Measurements from ENCODE around the gene PDZD8.

DNA sequence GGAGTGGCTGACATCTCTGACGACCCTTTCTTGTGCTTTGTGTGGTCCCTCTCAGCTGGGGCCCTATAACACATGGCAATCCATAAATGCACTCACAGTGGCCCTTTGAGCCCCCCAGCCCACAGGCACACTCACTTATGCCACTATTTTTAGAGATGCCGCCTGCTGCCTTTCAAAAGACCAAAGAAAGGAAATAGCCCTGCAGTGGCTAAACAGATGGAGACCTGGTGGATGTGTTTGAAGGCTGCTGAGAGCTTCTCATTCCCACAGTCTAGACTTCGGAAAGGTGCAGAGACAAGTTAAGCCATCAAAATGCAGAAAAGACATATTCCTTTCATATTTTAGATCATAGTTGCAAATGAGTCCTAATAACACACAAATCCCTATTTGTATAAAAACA is 42.0 kb upstream of the PDZD8 start:
- TF ChIP-seq, protein P1, sequence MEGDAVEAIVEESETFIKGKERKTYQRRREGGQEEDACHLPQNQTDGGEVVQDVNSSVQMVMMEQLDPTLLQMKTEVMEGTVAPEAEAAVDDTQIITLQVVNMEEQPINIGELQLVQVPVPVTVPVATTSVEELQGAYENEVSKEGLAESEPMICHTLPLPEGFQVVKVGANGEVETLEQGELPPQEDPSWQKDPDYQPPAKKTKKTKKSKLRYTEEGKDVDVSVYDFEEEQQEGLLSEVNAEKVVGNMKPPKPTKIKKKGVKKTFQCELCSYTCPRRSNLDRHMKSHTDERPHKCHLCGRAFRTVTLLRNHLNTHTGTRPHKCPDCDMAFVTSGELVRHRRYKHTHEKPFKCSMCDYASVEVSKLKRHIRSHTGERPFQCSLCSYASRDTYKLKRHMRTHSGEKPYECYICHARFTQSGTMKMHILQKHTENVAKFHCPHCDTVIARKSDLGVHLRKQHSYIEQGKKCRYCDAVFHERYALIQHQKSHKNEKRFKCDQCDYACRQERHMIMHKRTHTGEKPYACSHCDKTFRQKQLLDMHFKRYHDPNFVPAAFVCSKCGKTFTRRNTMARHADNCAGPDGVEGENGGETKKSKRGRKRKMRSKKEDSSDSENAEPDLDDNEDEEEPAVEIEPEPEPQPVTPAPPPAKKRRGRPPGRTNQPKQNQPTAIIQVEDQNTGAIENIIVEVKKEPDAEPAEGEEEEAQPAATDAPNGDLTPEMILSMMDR (IDR thresholded peaks at IDR 0.05): no peak
- TF ChIP-seq POLR2A (IDR thresholded peaks at IDR 0.05): no peak

Data from prostate gland (tissue), 2 donors.